ES-I3 (cell line): ENCODE data around the gene SRGAP2C.
A peak's percentile ranks its signal among the peaks of the same experiment; 100 is the strongest.
"Not testable (repeated sequence)": the region's sequence is repeated elsewhere in the genome, so short reads cannot be mapped to it uniquely, and the experiment has no call there.

Experiments used
- H3K36me3 ChIP-seq: 2 replicates; pipeline ENCODE4 v1.6.1; 2013; ENCODE audit warnings: mild to moderate bottlenecking, low read length, control low read depth, moderate library complexity; ENCODE audit not compliant: insufficient read depth
- H3K4me1 ChIP-seq: 2 replicates; pipeline ENCODE4 v1.6.1; 2013; ENCODE audit warnings: mild to moderate bottlenecking, control low read depth, low read length; ENCODE audit not compliant: insufficient read depth
- H3K9ac ChIP-seq: 2 replicates; pipeline ENCODE4 v1.6.1; 2013; ENCODE audit warnings: low read depth, mild to moderate bottlenecking, low read length, moderate library complexity
- H3K9me3 ChIP-seq: 2 replicates; pipeline ENCODE4 v1.6.1; 2013; ENCODE audit warnings: mild to moderate bottlenecking, low read length, moderate library complexity; ENCODE audit not compliant: control insufficient read depth, insufficient read depth

Gene SRGAP2C

DNA sequence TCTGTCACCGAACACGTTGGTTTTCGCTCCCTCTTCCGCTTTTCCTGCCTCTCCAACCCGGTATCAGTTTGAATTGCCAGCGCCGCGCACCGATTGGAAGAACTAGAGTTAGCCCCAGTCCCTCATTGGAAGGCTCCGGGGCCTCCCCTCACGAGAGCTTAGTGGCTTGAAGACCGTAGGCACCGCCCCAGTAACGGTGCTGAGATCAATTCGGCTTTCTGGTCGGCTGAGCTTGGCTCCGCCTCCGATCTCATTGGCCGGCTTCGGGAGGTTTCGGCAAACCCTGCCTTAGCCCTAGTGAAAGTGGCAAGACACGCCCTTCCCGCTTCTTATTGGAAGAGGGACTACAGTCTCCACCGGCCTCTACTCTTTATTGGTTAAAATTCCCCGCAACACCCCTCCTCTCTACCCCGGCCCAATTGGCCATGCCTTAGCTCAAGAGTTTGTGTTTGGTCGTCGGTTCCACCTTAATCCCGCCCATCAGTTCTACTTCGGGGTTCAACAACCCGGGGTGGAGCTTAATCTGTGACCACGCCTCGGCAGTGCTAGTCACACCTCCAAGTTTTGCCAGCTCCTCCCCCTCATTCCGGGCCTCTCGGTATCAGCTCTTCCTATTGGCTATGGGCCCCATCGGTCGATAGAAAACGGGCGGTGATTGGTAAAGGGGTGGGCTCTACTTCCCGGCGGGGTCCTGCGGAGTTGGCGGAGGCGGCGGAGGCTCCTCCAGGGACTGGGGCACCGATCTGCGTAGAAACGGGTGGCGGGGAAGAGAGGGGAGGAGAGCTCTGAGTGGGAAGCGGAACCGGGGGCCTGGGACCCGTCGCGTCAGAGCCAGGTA, at the start of gene SRGAP2C, which contains the start of gene FAM72B:
SRGAP2C (plus strand) TSS at position 686 of the 838 bp plus-strand sequence. CDS start 2,472 bp downstream, outside the sequence.
FAM72B (minus strand) TSS at position 51 of the 838 bp plus-strand sequence. CDS start 851 bp downstream, outside the sequence.
- not testable (repeated sequence) for H3K4me1 ChIP-seq, H3K9me3 ChIP-seq, H3K36me3 ChIP-seq
- peak within 1 kb of the TSS; percentile 40; the same call in 1 of the 2 replicates for H3K9ac ChIP-seq

DNA sequence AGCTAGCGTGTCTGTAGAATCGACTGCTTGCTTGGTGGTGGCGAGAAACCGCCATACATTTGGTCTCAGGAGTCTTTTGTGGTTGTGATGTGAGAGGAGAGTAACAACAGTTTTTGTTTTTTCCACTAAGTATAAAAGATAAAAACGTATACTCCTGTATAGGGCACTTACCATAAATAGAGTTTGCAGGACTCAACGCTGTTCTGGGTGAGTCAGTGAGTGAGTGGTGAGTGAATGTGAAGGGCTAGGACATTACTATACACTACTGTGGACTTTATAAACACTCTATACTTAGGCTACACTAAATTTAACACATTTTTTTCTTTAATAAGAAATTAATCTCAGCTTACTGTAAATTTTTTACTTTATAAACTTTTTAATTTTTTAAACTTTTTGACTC, 44.4 kb upstream of the SRGAP2C start:
- not testable (repeated sequence) for H3K36me3 ChIP-seq, H3K9me3 ChIP-seq, H3K9ac ChIP-seq, H3K4me1 ChIP-seq

DNA sequence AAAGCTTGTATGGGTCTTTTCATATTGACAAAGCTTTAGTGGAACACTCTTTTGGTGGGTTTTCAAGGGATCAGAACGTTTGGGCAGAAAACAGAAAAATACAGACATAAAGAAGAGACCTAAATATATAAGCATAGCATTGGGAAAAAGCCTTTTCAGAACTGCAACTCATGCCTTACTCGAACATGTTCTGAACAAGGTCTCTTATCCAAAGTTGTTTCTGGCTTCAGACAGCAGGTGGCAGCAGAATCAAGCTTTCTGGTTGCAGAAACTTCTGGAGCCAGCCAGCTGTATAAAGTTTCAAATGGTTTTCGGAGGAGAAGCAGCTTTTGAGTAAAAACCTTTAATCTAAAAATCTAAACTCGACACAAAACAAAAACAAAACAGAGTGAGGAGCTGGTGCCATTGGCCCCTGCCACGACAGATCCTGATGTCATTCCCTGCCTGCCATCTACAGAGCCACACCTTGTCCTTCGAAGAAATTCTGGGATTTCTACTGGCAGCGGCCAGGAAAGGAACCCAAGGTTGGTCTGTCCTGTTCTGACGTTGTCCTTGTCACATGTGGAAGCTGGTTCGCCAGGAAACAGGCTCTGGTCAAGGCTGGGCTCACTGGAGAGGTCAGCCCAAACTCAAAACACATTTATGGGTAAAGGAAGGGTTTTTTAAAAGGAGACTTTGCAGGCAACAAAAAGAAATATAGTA, 36.1 kb upstream of the SRGAP2C start:
- not testable (repeated sequence) for H3K9me3 ChIP-seq, H3K9ac ChIP-seq, H3K4me1 ChIP-seq, H3K36me3 ChIP-seq

DNA sequence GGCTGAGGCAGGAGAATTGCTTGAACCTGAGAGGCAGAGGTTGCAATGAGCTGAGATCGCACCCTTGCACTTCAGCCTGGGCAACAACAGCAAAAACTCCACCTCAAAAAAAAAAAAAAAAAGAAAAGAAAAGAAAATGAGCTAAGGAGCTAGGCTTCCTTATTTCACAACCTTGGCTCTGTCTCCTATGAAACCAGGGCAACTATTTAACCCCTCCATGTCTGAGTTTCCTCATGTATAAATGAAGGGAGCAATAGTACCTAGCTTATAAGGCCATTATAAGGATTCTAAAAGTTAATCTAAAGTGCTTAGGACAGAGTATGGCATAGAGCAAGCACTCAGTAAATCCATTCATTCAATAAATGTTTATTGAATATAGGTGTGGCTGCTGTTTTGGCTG, 33.5 kb upstream of the SRGAP2C start:
- not testable (repeated sequence) for H3K9me3 ChIP-seq, H3K4me1 ChIP-seq, H3K9ac ChIP-seq, H3K36me3 ChIP-seq

DNA sequence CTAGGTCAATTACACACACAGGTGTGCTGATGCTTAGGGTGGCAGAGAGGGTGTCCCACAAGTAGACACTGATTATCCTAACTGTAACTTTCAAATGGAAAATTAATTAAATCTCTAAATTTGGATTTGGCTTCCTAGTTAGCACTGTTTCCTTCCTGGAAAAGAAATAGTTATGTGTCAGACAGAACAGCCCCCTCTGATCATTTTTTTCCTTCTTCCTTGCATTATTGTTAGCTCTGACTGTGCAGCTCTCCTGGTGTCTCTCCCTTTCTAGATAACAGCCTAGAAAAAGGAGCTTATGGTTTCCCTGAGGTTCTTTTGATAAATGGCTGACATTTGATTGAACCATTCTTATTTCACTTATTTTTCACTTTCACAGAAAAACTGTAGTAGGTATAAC, 32.0 kb upstream of the SRGAP2C start:
- not testable (repeated sequence) for H3K9me3 ChIP-seq, H3K36me3 ChIP-seq, H3K4me1 ChIP-seq, H3K9ac ChIP-seq

DNA sequence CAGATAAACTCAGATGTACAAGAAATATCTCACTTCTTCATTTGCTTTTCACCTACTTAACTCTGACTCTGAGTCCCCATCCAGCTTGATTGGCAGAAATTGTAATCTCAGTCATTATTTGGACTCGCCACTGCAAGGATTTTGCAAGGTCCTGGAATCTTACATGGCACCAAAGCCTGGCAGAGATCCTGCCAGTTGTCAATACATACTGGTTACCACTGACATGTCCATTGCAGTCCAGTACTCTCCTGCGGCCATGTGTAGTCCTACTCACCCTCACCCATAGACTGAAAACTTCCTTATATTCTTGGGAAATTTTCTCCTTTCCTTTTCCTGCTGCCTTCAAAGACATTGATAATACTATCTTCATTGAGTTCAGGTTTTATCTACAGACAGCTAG, 30.0 kb upstream of the SRGAP2C start:
- not testable (repeated sequence) for H3K9ac ChIP-seq, H3K36me3 ChIP-seq, H3K4me1 ChIP-seq, H3K9me3 ChIP-seq

DNA sequence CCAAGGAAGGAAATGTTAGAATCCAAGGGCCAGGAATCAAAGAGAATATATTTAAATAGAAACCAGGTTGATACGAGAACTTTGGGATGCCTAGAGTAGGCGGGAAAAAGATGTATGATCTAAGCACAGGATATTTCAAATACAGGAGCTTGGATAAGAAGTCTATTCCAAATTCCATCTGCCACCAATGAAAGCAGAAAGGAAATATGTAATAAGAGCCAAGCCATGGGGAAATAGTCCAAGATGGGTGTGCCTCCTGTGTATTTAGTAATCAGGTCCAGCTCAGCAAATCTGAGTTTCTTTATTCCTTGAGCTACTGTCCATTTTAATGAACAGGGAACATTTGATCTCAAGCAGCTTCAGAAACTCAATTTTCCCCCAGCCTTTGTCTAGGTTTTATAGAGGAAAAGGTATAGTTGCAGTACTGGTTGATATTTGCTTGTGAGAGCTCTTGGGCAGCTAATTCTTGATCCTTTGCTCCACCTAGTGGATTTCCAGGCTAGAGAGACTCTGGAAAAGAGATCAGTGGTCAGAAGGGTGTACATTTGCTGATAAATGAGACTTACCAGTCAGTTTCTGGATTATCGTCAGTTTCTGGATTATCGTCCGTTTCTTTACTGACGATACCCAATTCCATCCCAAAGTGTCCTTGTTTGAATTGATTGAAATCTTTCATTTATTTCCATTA, 29.0 kb upstream of the SRGAP2C start:
- not testable (repeated sequence) for H3K4me1 ChIP-seq, H3K9me3 ChIP-seq, H3K36me3 ChIP-seq, H3K9ac ChIP-seq

DNA sequence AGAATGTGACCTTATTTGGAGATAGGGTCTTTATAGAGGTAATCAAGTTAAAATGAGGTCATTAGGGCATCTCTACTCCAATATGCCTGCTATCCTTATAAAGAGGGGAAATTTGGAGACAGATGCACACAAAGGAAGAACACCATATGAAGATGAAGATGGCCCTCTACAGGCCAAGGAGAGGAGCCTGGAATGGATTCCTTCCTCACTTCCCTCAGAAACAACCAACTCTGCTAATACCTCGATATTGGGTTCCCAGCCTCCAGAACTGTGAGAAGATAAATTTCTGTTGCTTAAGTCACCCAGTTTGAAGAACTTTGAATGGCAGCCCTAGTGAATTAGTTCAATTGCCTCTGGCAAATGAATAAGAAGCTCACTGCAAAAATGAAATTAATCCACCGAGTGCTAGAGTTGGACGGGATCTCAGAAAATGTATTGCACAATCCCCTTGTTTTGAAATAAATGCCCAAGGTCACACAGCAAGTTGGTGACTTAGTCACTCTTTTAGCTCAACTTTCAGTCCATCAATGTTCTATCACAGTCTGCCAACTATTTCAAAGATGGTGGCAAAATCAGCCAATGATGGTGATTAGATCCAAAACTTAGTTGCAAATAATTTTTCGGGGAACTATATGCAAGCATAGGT, 27.7 kb upstream of the SRGAP2C start:
- H3K9me3 ChIP-seq, H3K36me3 ChIP-seq, H3K9ac ChIP-seq: not testable (repeated sequence)

DNA sequence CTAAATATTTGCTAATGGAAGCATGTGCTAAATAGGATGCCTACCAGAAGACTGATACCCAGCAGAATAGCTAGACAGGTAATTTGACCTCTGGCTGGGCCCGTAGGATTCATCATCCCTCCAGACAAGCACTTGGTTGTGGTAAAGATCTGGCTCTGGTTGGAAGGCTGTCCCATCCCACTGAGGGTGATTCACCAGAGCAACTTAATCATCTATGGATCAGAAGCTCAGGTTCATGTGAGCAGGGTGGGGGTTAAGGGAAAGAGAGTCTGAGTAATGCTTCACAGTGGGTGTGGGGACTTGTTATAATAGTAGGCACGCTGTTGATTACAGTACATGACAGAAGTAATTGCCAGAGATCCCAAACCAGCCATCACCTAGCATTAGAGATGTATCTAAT, 27.2 kb upstream of the SRGAP2C start:
- H3K9ac ChIP-seq, H3K9me3 ChIP-seq, H3K4me1 ChIP-seq, H3K36me3 ChIP-seq: not testable (repeated sequence)

More for the DNA sequence above, 27.7 kb upstream of the SRGAP2C start:
- H3K4me1 ChIP-seq = not testable (repeated sequence)

DNA sequence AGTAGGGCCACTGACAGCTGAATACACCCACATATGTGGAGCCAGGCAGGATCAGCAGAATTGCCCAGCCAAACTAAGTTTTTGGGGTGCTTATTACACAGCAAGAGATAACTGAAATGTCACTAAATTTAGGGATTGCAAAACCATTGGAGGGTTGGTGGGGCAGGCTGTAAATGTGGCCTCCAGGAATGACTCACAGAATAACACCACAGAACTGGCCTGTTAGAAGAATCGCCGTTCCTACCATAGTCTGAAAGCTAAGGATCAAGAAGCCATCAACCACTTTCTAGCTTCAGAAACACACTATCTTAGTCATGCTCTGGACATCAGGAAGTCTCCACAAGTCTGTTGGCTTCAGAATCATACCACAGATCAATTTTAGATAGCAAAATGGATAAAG, 24.7 kb upstream of the SRGAP2C start:
- not testable (repeated sequence) for H3K4me1 ChIP-seq, H3K9ac ChIP-seq, H3K36me3 ChIP-seq, H3K9me3 ChIP-seq

DNA sequence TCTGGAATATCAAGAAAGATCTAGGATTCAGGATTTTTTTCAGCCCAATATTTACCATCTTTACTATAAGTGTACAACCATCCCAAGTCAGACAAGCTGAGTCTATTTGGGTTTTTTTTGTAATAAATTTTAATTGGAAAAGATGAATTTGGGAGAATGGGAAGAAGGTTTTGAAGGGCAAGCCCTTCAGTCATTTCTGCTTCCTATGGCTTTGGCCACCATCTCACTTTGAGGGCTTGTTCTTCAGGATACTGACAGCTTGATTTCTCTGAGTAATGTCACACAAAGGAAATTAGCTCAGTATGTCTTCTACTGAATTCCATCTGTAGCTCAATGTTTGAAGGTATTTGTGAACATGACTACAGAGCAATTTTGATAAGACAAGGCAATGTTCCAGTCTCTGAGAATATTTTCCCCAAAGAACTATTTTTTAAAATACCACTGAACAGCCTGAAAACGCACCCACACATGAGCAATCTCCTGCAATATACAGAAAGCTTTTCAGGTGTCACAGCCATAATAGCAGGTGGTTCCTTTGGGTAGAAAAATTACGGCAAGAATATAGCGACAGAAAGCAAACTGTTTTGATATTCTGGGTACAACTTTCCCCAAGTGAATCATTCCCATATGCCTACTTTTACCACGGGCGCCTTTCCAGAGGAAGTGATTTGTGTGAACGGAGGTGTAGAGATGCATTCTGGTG, 23.4 kb upstream of the SRGAP2C start:
- H3K4me1 ChIP-seq, H3K36me3 ChIP-seq, H3K9me3 ChIP-seq, H3K9ac ChIP-seq: not testable (repeated sequence)

DNA sequence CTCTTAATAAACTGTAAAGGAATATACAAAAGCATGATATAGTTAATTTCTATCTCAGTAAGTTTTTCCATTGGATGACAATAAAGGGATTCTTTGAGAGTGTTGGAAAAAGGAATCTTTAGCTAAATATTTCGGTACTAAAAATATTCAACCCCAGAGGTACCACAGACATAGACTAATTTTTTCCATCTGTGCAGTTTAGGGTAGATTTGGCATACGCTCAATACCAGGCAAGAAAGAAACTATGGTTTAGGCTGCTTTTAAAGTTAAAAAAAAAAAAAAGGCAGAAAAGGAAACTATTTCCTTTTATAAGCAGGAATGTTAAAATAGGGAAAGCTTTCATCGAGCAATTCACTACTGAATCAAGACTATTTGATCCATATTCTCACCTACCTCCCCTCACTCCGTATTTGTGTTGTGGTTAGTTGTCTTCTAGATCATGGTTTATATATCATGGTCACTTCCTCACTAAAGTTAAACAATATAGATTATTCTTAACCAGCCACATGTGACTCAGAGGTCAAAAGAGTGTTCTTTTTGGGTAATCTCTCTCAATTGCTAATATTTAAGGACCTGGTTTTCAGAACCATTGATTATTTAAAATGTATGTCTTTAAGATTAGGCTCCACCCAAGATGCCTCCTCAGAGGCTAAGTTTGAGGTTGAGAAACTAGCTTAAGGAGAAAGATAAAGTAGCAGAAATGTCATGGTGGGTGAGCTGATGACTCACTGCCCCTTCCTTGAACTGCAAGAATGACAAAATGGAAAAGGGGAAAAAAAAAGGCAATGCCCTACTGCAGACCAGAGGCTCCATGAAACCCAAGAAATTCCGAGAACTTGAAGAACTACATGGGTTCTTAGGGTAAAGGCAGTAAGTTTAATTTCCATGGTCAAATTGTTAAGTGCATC, 20.7 kb upstream of the SRGAP2C start:
- not testable (repeated sequence) for H3K9me3 ChIP-seq, H3K36me3 ChIP-seq, H3K9ac ChIP-seq, H3K4me1 ChIP-seq

DNA sequence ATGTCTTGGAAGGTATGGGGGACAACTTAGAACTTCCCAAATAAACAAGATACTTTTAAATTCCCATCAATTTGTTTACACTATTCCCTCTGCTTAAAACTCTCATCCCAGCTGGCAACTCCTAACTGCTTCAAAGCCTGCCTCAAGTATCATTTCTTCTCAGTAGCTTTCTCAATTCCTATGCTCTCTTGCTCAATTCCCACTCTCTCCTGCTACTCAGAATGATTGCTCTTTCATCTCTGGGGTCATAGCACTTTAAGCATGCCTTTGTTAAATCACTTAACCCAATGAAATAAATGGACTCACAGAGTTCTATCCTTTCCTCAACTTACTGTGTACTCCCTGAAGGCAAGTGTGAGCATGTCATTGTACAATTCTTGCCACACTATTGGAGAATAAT, 19.5 kb upstream of the SRGAP2C start:
- H3K9ac ChIP-seq, H3K9me3 ChIP-seq, H3K4me1 ChIP-seq, H3K36me3 ChIP-seq: not testable (repeated sequence)
